ENCODE data around the gene RERE.

The RERE gene

DNA sequence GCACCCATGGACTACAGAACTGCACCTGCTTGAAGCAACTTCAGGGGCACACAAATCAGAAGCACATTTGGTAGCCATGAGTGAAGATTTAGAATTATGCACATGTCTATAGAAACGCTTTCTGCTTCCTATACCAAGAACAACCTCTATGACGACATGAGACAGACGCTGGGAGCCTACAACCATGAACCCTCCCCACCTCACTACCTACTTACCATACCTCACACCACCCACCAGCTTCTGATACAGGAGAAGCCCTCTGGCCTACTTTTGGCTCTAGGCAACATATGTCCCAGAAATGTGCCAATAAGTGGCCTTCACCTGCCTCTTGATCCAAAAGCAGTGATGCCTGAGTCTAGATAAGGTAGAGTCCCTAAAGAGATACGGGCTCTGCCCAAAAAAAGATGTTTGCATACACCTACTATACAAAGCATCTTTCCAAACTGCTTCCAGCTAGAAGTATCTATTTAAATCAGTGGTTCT is 441.0 kb downstream of the RERE start:
- TF ChIP-seq, protein P1, sequence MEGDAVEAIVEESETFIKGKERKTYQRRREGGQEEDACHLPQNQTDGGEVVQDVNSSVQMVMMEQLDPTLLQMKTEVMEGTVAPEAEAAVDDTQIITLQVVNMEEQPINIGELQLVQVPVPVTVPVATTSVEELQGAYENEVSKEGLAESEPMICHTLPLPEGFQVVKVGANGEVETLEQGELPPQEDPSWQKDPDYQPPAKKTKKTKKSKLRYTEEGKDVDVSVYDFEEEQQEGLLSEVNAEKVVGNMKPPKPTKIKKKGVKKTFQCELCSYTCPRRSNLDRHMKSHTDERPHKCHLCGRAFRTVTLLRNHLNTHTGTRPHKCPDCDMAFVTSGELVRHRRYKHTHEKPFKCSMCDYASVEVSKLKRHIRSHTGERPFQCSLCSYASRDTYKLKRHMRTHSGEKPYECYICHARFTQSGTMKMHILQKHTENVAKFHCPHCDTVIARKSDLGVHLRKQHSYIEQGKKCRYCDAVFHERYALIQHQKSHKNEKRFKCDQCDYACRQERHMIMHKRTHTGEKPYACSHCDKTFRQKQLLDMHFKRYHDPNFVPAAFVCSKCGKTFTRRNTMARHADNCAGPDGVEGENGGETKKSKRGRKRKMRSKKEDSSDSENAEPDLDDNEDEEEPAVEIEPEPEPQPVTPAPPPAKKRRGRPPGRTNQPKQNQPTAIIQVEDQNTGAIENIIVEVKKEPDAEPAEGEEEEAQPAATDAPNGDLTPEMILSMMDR (IDR thresholded peaks at IDR 0.05; ENCODE audit: insufficient read depth, low read length, poor library complexity, severe bottlenecking): no peak
- no peak for TF ChIP-seq EZH2phosphoT487 (conservative IDR thresholded peaks at IDR 0.05; ENCODE audit: low read length)
- Histone ChIP-seq H3K9ac (ENCODE audit: low read length) (no peak overlapping the region), H3K9me2 (replicated peaks; ENCODE audit: insufficient read depth, low read length) (no peaks in the 10 kb centered on the region), H4K20me1 (ENCODE audit: low read depth, low read length) (peaks cover 51% of the 10 kb centered on the region; the same call in 1 of the 2 replicates), H3K27me3 (ENCODE audit: low read length) (no peaks in the 10 kb centered on the region), H3K4me3 (ENCODE audit: insufficient read depth, low read length, poor library complexity, severe bottlenecking) (no peak overlapping the region), H3K79me2 (ENCODE audit: insufficient read depth, low read length) (peaks cover 94% of the 10 kb centered on the region), H3K4me2 (ENCODE audit: low read depth, low read length, poor library complexity, severe bottlenecking) (no peak overlapping the region), H3K9me3 (ENCODE audit: insufficient read depth, low read length) (no peaks in the 10 kb centered on the region), H3K36me3 (ENCODE audit: low read length) (peaks cover 14% of the 10 kb centered on the region; the same call in 1 of the 2 replicates), H3F3A (ENCODE audit: insufficient read depth) (peaks cover 11% of the 10 kb centered on the region; the same call in 1 of the 2 replicates), H2AFZ (ENCODE audit: low read depth, low read length, severe bottlenecking) (no peak overlapping the region), H3K27ac (ENCODE audit: low read depth, low read length) (no peak overlapping the region)

DNA sequence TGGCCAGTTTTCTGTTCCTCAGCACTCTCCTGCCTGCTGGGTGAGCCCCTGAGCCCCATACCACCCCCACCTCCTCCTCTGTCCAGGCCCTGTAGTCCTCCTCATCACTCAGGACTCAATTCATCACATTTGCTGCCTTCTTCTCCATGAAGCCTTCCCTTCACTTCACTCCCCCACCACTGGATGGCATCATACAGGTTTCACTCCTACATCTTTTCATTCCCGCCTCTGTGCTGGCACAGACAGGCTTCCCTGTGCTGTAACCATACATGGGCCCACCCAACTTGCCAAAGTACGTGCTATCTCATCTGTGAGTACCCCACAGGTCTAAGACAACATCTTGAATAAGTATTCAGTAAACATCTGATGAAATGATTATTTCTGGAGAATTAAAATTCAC is 442.6 kb downstream of the RERE start:
- Histone ChIP-seq H3K4me2 (ENCODE audit: low read depth, low read length, poor library complexity, severe bottlenecking) (no peak overlapping the region), H2AFZ (ENCODE audit: low read depth, low read length, severe bottlenecking) (no peak overlapping the region), H3K9me3 (ENCODE audit: insufficient read depth, low read length) (no peaks in the 10 kb centered on the region), H3K9ac (ENCODE audit: low read length) (no peak overlapping the region), H3K4me3 (ENCODE audit: insufficient read depth, low read length, poor library complexity, severe bottlenecking) (no peak overlapping the region), H3K27ac (ENCODE audit: low read depth, low read length) (no peak overlapping the region), H3K36me3 (ENCODE audit: low read length) (peaks cover 14% of the 10 kb centered on the region; the same call in 1 of the 2 replicates), H4K20me1 (ENCODE audit: low read depth, low read length) (peaks cover 54% of the 10 kb centered on the region; the same call in 1 of the 2 replicates), H3F3A (ENCODE audit: insufficient read depth) (peaks cover 11% of the 10 kb centered on the region; the same call in 1 of the 2 replicates), H3K27me3 (ENCODE audit: low read length) (no peaks in the 10 kb centered on the region), H3K79me2 (ENCODE audit: insufficient read depth, low read length) (peaks cover 94% of the 10 kb centered on the region), H3K9me2 (replicated peaks; ENCODE audit: insufficient read depth, low read length) (no peaks in the 10 kb centered on the region)
- no peak for TF ChIP-seq EZH2phosphoT487 (conservative IDR thresholded peaks at IDR 0.05; ENCODE audit: low read length)
- TF ChIP-seq, protein P1 (IDR thresholded peaks at IDR 0.05; ENCODE audit: insufficient read depth, low read length, poor library complexity, severe bottlenecking): no peak

DNA sequence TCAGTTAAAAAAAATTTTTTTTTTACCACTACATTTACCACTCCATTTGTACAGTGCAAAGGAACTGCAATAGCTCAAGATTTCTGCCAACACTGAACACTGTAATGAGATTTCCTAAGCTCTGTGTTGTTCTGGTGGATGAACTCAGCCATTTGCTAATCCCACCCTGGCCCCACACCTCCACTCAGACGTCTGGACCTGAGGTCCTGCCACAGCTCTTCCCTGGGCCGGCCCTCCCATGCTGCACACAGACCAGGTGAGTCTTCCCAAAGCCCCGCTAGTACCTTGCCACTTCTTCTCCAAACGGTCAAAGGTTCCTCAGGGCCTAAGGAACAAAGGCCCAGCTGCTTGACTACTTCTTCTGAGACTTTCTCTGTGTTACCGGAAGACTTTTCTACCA is 443.1 kb downstream of the RERE start:
- TF ChIP-seq, protein P1 (IDR thresholded peaks at IDR 0.05; ENCODE audit: insufficient read depth, low read length, poor library complexity, severe bottlenecking): no peak
- no peak for TF ChIP-seq EZH2phosphoT487 (conservative IDR thresholded peaks at IDR 0.05; ENCODE audit: low read length)
- H3K4me3 ChIP-seq (ENCODE audit: insufficient read depth, low read length, poor library complexity, severe bottlenecking): no peak overlapping the region
- H3F3A ChIP-seq (ENCODE audit: insufficient read depth): peaks cover 11% of the 10 kb centered on the region; the same call in 1 of the 2 replicates
- no peaks in the 10 kb centered on the region for H3K27me3 ChIP-seq (ENCODE audit: low read length)
- H3K9me3 ChIP-seq (ENCODE audit: insufficient read depth, low read length): no peaks in the 10 kb centered on the region
- H3K9me2 ChIP-seq (replicated peaks; ENCODE audit: insufficient read depth, low read length): no peaks in the 10 kb centered on the region
- no peak overlapping the region for H3K4me2 ChIP-seq (ENCODE audit: low read depth, low read length, poor library complexity, severe bottlenecking)
- no peak overlapping the region for H3K27ac ChIP-seq (ENCODE audit: low read depth, low read length)
- peaks cover 14% of the 10 kb centered on the region; the same call in 1 of the 2 replicates for H3K36me3 ChIP-seq (ENCODE audit: low read length)
- no peak overlapping the region for H2AFZ ChIP-seq (ENCODE audit: low read depth, low read length, severe bottlenecking)
- peaks cover 54% of the 10 kb centered on the region; the same call in 1 of the 2 replicates for H4K20me1 ChIP-seq (ENCODE audit: low read depth, low read length)
- no peak overlapping the region for H3K9ac ChIP-seq (ENCODE audit: low read length)
- H3K79me2 ChIP-seq (ENCODE audit: insufficient read depth, low read length): peaks cover 92% of the 10 kb centered on the region

All from SU-DHL-6 (cell line).